HEK293T (cell line): Measurements from ENCODE around the gene IL1RAPL1.

Experiments used
- ARNT ChIP-seq: fragments of 450-650 bp; IDR thresholded peaks from 2 replicates; pipeline ENCODE4 v1.6.1; 2017; ENCODE audit warnings: mild to moderate bottlenecking
- BHLHE40 ChIP-seq: fragments of 450-650 bp; IDR thresholded peaks from 2 replicates; pipeline ENCODE4 v1.6.1; 2016; ENCODE audit warnings: mild to moderate bottlenecking, moderate library complexity, borderline replicate concordance
- CTBP1 ChIP-seq: fragments of 450-650 bp; IDR thresholded peaks from 2 replicates; pipeline ENCODE4 v1.6.1; 2016; ENCODE audit warnings: borderline replicate concordance
- ELF4 ChIP-seq: fragments of 450-650 bp; IDR thresholded peaks from 2 replicates; pipeline ENCODE4 v1.6.1; 2017; ENCODE audit warnings: antibody characterized with exemption
- FOXA1 ChIP-seq: fragments of 450-650 bp; IDR thresholded peaks from 2 replicates; pipeline ENCODE4 v1.6.1; 2016; ENCODE audit warnings: mild to moderate bottlenecking
- FOXK2 ChIP-seq: fragments of 450-650 bp; IDR thresholded peaks from 2 replicates; pipeline ENCODE4 v1.6.1; 2016; ENCODE audit warnings: mild to moderate bottlenecking
- FOXM1 ChIP-seq: fragments of 450-650 bp; IDR thresholded peaks from 2 replicates; pipeline ENCODE4 v1.6.1; 2017; ENCODE audit warnings: mild to moderate bottlenecking, borderline replicate concordance
- L3MBTL2 ChIP-seq: fragments of 450-650 bp; conservative IDR thresholded peaks from 2 replicates; pipeline ENCODE4 v1.6.1; 2016; ENCODE audit warnings: mild to moderate bottlenecking
- PKNOX1 ChIP-seq: fragments of 450-650 bp; IDR thresholded peaks from 2 replicates; pipeline ENCODE4 v1.6.1; 2016
- SP1 ChIP-seq: fragments of 450-650 bp; IDR thresholded peaks from 2 replicates; pipeline ENCODE4 v1.6.1; 2017
- SUZ12 ChIP-seq: fragments of 450-650 bp; IDR thresholded peaks from 2 replicates; pipeline ENCODE4 v1.6.1; 2016; ENCODE audit warnings: mild to moderate bottlenecking
- TARDBP ChIP-seq: fragments of 450-650 bp; IDR thresholded peaks from 2 replicates; pipeline ENCODE4 v1.6.1; 2016
- ZNF384 ChIP-seq: fragments of 450-650 bp; IDR thresholded peaks from 2 replicates; pipeline ENCODE4 v1.6.1; 2016

- TF ChIP-seq FOXK2, result no peak
- TF ChIP-seq TARDBP, result no peak
- no peak for TF ChIP-seq PKNOX1
- TF ChIP-seq ZNF384, result no peak
- TF ChIP-seq ARNT, result no peak
- TF ChIP-seq BHLHE40, result no peak
- no peak for TF ChIP-seq FOXM1
- no peak for TF ChIP-seq L3MBTL2
- no peak for TF ChIP-seq ELF4
- no peak for TF ChIP-seq SUZ12
- TF ChIP-seq SP1, result no peak
- no peak for TF ChIP-seq CTBP1
- no peak for TF ChIP-seq FOXA1
These were observed 1418.6 kb downstream of the IL1RAPL1 start for GRCh38 chrX:30005813-30006212.
